Epithelial cell of esophagus (primary cell): Measurements from ENCODE around the gene HCLS1.
"Not testable (repeated sequence)": the region's sequence is repeated elsewhere in the genome, so short reads cannot be mapped to it uniquely, and the experiment has no call there.

Experiments used
- DNase-seq: peaks from one replicate; pipeline ENCODE4 v3.0.0; 2010; ENCODE audit warnings: low read depth
- H3K4me3 ChIP-seq: 2 replicates; pipeline ENCODE4 v1.5.1; 2011; ENCODE audit warnings: mild to moderate bottlenecking, low read length, control low read depth
- TF ChIP-seq, protein P1 (sequence below): IDR thresholded peaks from 2 replicates; pipeline ENCODE4 v1.5.1; 2011; ENCODE audit warnings: low read depth, mild to moderate bottlenecking, low read length, control low read depth, inconsistent platforms; ENCODE audit not compliant: insufficient read depth; ENCODE audit errors: missing control alignments

The HCLS1 gene

GRCh38 chr3:121698476-121698875, 37.8 kb upstream of the HCLS1 start:
- TF ChIP-seq, protein P1, sequence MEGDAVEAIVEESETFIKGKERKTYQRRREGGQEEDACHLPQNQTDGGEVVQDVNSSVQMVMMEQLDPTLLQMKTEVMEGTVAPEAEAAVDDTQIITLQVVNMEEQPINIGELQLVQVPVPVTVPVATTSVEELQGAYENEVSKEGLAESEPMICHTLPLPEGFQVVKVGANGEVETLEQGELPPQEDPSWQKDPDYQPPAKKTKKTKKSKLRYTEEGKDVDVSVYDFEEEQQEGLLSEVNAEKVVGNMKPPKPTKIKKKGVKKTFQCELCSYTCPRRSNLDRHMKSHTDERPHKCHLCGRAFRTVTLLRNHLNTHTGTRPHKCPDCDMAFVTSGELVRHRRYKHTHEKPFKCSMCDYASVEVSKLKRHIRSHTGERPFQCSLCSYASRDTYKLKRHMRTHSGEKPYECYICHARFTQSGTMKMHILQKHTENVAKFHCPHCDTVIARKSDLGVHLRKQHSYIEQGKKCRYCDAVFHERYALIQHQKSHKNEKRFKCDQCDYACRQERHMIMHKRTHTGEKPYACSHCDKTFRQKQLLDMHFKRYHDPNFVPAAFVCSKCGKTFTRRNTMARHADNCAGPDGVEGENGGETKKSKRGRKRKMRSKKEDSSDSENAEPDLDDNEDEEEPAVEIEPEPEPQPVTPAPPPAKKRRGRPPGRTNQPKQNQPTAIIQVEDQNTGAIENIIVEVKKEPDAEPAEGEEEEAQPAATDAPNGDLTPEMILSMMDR: no peak
- DNase-seq: no peak
- H3K4me3 ChIP-seq: no peak overlapping the region

GRCh38 chr3:121696186-121696585, 35.5 kb upstream of the HCLS1 start:
- no peak for DNase-seq
- TF ChIP-seq, protein P1: no peak
- no peak overlapping the region for H3K4me3 ChIP-seq

DNA sequence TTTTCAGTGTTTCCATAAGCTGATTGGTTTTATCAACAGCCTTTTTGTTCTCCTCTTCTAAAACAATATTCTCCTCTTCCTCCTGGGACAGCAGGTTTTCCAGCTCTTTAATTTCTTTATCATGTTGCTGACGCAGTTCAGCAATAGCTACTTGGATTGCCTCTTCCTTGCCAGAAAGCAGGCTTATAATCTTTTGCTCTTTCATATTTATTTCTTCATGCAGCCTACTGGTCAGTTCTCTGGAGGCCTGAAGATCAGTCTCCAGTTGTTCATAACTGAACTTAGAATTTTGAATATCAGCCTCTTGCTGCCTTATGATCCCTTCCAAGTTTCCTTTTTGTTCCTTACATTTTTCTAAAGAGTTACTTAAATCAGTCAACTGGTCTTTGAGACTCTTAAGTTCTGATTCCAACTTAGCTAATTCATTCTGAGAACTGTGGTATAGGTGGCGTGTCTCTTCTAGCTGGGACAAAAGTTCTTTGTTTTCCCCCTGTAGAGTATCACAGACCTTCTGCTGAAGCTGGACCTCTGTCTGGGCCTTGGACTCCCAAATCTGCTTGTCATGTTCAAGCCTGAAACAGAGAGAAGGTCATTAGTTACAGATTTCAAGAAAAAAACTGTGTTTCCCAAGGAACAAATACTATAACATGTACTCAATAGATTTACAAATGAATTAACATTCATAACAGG, 31.5 kb upstream of the HCLS1 start:
- TF ChIP-seq, protein P1: no peak
- DNase-seq: no peak

GRCh38 chr3:121690777-121691405, 30.2 kb upstream of the HCLS1 start:
- DNase-seq: no peak
- no peak overlapping the region for H3K4me3 ChIP-seq
- TF ChIP-seq, protein P1: no peak

More for the DNA sequence above, 31.5 kb upstream of the HCLS1 start:
- H3K4me3 ChIP-seq: no peak overlapping the region

- H3K4me3 ChIP-seq, DNase-seq: not testable (repeated sequence)
These were observed 28.0 kb upstream of the HCLS1 start for GRCh38 chr3:121688747-121689146.

- DNase-seq: no peak
- TF ChIP-seq, protein P1: no peak
- no peak overlapping the region for H3K4me3 ChIP-seq
These were observed 21.1 kb upstream of the HCLS1 start for GRCh38 chr3:121681792-121682191.

DNA sequence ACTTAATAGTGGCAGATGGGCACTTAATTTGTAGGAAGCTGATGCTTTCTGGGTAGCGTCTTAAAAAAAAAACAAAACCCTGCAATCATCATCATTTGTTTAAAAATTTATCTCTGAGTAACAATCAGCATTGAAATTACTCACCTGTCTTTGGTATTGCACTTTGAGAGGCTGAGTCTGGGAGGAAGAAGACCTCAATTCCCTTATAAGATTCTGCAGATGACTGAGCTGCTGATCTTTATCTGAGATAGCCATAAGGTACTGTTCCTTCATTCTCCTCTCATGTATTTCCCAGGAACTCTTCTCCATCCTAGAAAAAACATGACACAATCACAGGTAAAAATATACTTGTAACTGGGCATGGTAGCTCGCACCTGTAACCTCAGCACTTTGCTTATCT, 16.4 kb upstream of the HCLS1 start:
- no peak for DNase-seq
- TF ChIP-seq, protein P1: no peak
- H3K4me3 ChIP-seq: no peak overlapping the region
